Osteocyte (in vitro differentiated cells): ENCODE data around the gene NXPE3. TPM values are rescaled to one million over a fixed set of nuclear protein-coding genes. Genes with fewer than 3 reads are reported as not detected.

Experiments used
- DNase-seq: peaks from one replicate; pipeline ENCODE4 v3.0.0; 2021; ENCODE audit warnings: mixed read lengths; ENCODE audit not compliant: unreplicated experiment; ENCODE audit errors: extremely low spot score
- H3K27ac Mint-ChIP-seq: one replicate; pipeline ENCODE4 v1.8.0; 2021; ENCODE audit warnings: mild to moderate bottlenecking, mixed read lengths; ENCODE audit not compliant: unreplicated experiment
- H3K27me3 Mint-ChIP-seq: one replicate; pipeline ENCODE4 v1.8.0; 2021; ENCODE audit warnings: mixed read lengths; ENCODE audit not compliant: unreplicated experiment
- H3K36me3 Mint-ChIP-seq: one replicate; pipeline ENCODE4 v1.8.0; 2021; ENCODE audit warnings: mixed read lengths; ENCODE audit not compliant: unreplicated experiment
- H3K4me1 Mint-ChIP-seq: one replicate; pipeline ENCODE4 v1.8.0; 2021; ENCODE audit warnings: mixed read lengths; ENCODE audit not compliant: unreplicated experiment
- H3K4me3 Mint-ChIP-seq: one replicate; pipeline ENCODE4 v1.8.0; 2021; ENCODE audit warnings: mild to moderate bottlenecking, moderate library complexity, mixed read lengths; ENCODE audit not compliant: unreplicated experiment
- H3K9me3 Mint-ChIP-seq: one replicate; pipeline ENCODE4 v1.8.0; 2021; ENCODE audit warnings: mixed read lengths; ENCODE audit not compliant: unreplicated experiment
- total RNA-seq: library from RNA; stranded (reverse); gene quantifications from 2 replicates; pipeline ENCODE4 v1.2.1, GENCODE V29; 2021
- TF ChIP-seq, protein P1 (sequence below): fragments of 200-600 bp; sonication (generic); IDR thresholded peaks from 2 replicates; pipeline ENCODE4 v1.5.0; 2021; ENCODE audit warnings: antibody characterized with exemption, mild to moderate bottlenecking, moderate library complexity

NXPE3 gene
- total RNA-seq, 1 donor from 2014 or later: 23.9 TPM

DNA sequence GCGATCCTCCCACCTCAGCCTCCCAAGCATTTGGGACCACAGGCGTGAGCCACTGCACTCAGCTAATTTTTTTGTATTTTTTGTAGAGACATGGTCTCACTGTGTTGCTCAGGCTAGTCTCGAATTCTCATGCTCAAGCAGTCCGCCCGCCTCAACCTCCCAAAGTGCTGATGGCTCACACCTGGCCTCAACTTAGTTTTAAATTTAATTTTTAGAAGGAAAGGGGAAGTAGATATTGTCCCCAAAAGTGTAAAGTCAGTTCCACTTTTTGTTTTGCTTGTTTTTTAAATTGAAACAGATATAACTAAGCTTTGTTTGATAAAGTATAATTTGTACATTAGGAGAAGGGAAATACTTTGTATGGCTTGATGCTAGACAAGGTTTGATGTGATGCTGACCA, 39.0 kb downstream of the NXPE3 start:
- Mint-ChIP-seq H3K9me3 (no peaks in the 10 kb centered on the region), H3K36me3 (peaks cover 33% of the 10 kb centered on the region), H3K27ac (no peak overlapping the region), H3K27me3 (no peaks in the 10 kb centered on the region), H3K4me1 (peaks cover 5% of the 10 kb centered on the region), H3K4me3 (no peak overlapping the region)
- TF ChIP-seq, protein P1, sequence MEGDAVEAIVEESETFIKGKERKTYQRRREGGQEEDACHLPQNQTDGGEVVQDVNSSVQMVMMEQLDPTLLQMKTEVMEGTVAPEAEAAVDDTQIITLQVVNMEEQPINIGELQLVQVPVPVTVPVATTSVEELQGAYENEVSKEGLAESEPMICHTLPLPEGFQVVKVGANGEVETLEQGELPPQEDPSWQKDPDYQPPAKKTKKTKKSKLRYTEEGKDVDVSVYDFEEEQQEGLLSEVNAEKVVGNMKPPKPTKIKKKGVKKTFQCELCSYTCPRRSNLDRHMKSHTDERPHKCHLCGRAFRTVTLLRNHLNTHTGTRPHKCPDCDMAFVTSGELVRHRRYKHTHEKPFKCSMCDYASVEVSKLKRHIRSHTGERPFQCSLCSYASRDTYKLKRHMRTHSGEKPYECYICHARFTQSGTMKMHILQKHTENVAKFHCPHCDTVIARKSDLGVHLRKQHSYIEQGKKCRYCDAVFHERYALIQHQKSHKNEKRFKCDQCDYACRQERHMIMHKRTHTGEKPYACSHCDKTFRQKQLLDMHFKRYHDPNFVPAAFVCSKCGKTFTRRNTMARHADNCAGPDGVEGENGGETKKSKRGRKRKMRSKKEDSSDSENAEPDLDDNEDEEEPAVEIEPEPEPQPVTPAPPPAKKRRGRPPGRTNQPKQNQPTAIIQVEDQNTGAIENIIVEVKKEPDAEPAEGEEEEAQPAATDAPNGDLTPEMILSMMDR: no peak
- no peak for DNase-seq

- Mint-ChIP-seq H3K27me3 (no peaks in the 10 kb centered on the region), H3K9me3 (no peaks in the 10 kb centered on the region), H3K27ac (no peak overlapping the region), H3K4me1 (peaks cover 5% of the 10 kb centered on the region), H3K36me3 (peaks cover 34% of the 10 kb centered on the region), H3K4me3 (no peak overlapping the region)
- DNase-seq: no peak
- TF ChIP-seq, protein P1: no peak
Measured at GRCh38 chr3:101819649-101820206, 40.7 kb downstream of the NXPE3 start.

DNA sequence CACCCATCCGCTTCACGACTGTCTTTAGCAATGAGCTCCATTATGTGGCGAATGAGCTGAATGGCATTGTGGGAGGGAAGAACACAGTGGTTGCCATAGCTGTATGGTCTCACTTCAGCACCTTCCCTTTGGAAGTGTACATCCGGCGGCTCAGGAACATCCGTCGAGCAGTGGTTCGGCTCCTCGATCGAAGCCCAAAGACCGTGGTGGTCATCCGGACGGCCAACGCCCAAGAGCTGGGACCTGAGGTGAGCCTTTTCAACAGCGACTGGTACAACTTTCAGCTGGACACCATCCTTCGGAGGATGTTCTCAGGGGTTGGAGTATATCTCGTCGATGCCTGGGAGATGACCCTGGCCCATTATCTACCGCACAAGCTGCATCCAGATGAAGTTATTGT, 42.5 kb downstream of the NXPE3 start:
- H3K36me3 Mint-ChIP-seq: peaks cover 37% of the 10 kb centered on the region
- no peak for DNase-seq
- no peaks in the 10 kb centered on the region for H3K9me3 Mint-ChIP-seq
- H3K4me3 Mint-ChIP-seq: no peak overlapping the region
- TF ChIP-seq, protein P1: no peak
- H3K27me3 Mint-ChIP-seq: no peaks in the 10 kb centered on the region
- peaks cover 6% of the 10 kb centered on the region for H3K4me1 Mint-ChIP-seq
- H3K27ac Mint-ChIP-seq: no peak overlapping the region

- no peaks in the 10 kb centered on the region for H3K27me3 Mint-ChIP-seq
- H3K27ac Mint-ChIP-seq: no peak overlapping the region
- no peaks in the 10 kb centered on the region for H3K9me3 Mint-ChIP-seq
- H3K4me1 Mint-ChIP-seq: peaks cover 18% of the 10 kb centered on the region
- no peak for DNase-seq
- H3K4me3 Mint-ChIP-seq: no peak overlapping the region
- peaks cover 28% of the 10 kb centered on the region for H3K36me3 Mint-ChIP-seq
- TF ChIP-seq, protein P1: no peak
Measured at GRCh38 chr3:101823525-101823924, 44.5 kb downstream of the NXPE3 start.

DNA sequence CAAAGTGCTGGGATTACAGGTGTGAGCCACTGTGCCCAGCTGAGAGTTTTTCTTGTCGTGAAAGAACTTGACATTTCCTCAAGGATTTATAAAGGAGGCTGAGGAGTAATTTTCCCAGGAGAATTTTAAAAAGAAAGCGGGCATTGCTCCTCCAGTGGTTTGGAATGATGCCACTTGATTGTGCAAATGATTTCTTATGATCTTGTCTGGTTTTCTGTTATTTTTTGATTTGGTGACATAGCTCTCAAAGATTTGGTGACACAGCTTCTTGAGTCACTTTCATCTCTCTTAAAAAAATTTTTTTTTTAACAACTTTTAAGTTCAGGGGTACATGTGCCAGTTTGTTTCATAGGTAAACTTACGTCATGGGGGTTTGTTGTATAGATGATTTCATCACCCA, 45.7 kb downstream of the NXPE3 start:
- Mint-ChIP-seq H3K27me3 (no peaks in the 10 kb centered on the region), H3K9me3 (no peaks in the 10 kb centered on the region), H3K4me1 (peaks cover 29% of the 10 kb centered on the region), H3K4me3 (no peak overlapping the region), H3K36me3 (peaks cover 24% of the 10 kb centered on the region), H3K27ac (no peak overlapping the region)
- no peak for DNase-seq
- TF ChIP-seq, protein P1: no peak
